ENCODE results near the gene KRTAP1-5.
"Not testable (repeated sequence)": the region's sequence is repeated elsewhere in the genome, so short reads cannot be mapped to it uniquely, and the experiment has no call there.

Gene KRTAP1-5

GRCh38 chr17:41046735-41047465, 19.9 kb upstream of the KRTAP1-5 start, which contains the start of gene KRTAP2-1:
Gene KRTAP2-1, minus strand, starts transcription at chr17:41047316. Its CDS starts 49 bp downstream, at chr17:41047267.
- not testable (repeated sequence) for DNase-seq

- no peak for DNase-seq
Measured at GRCh38 chr17:41042953-41043352, 15.9 kb upstream of the KRTAP1-5 start.

- not testable (repeated sequence) for DNase-seq
Measured at GRCh38 chr17:41040783-41041571, 14.0 kb upstream of the KRTAP1-5 start, which contains the start of gene KRTAP1-1. Gene KRTAP1-1, minus strand, starts transcription at chr17:41041450. Its CDS starts 53 bp downstream, at chr17:41041397.

DNA sequence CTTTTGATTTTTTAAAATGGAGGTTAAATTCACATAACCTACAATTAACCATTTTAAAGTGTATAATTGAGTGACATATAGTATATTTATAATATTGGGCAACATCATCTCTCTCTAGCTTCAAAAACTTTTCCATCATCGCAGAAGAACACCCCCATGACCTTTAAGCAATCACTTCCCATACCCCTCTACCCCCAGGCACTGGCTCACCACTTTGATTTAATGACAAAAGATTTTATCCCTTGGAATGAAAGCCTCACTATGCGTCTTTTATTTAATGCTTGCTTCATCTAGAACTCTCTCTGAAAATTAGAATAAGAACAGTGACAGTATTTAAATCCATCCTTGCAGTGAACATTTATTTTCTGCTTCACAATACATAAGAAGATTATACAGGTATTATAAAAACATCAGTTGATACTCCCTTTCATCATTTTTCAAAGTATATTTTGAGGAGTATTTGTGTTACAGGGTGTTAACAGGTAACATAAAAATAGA, 10.9 kb upstream of the KRTAP1-5 start:
- no peak for DNase-seq

GRCh38 chr17:41034346-41034935, 7.4 kb upstream of the KRTAP1-5 start, which contains the start of gene KRTAP1-3:
Gene KRTAP1-3, minus strand, starts transcription at chr17:41034874. Its CDS starts 53 bp downstream, at chr17:41034821.
- DNase-seq: not testable (repeated sequence)

DNA sequence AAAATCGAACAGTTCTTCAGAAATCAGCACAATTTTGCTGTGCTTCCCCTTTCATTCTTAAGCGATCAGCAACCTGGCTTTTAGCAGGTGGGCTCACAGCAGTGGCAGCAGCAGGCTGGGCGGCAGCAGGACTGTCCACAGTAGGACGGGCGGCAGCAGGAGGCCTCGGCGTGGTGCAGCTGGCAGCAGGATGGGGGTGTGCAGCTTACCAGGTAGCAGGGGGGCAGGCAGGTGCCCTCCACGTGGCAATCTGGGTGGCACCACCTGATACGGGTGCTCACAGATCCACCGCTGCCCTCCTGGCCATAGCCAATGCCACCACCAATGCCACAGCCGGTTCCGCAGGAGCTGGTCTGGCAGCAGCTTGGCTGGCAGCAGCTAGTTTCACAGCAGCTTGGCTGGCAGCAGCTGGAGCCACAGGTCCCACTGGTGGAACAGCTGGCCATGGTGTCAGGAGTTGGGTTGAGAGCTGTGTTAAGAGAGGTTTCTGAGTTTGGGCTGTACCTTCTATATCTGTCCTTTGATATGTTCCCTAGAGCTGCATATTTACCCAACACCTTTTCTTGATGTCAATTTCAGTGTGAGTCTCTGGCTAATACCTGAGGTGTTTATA, 2.7 kb upstream of the KRTAP1-5 start, which contains the start of gene KRTAP1-4:
TSS of gene KRTAP1-4 (minus strand) at position 563 of the 613 bp plus-strand sequence. CDS start at position 446, 117 bp downstream.
- DNase-seq: no peak

GRCh38 chr17:41024697-41025096, 2.3 kb downstream of the KRTAP1-5 start:
- no peak for DNase-seq

DNA sequence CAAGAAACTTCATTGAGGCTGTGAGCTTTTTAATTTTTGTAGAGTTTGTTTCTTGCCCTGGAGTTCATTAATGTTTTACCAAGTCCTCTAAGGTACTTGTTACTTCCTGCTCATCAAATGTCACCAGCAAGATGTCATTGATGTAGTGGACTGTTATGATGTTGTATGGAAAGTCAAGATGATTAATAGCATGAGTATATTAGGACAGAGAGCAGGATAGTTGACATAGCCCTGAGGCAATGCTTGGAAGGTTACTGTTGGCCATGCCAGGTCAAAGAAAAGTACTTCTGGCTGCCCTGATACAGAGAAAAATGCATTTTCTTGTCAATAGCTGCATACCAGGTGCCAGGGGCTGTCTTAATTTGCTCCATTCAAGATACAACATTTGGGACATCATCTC, 6.7 kb downstream of the KRTAP1-5 start:
- no peak for DNase-seq

DNA sequence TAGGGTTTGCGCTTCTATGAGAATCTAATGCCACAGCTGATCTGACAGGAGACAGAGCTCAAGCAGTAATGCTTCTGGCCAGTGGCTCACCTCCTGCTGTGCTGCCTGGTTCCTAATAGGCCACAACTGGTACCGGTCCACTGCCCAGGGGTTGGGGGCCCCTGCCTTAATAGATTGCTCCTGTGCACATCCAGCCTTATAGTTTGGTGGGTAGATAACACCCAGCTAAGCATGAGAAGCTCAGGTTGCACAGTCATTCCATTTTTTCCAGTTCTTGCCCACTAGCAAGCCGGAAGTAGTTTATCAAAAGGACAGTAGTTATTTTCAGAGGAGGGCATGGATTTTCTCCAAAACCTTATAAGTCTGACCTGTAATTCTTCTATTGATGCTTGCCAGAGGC, 7.6 kb downstream of the KRTAP1-5 start:
- DNase-seq: no peak

DNA sequence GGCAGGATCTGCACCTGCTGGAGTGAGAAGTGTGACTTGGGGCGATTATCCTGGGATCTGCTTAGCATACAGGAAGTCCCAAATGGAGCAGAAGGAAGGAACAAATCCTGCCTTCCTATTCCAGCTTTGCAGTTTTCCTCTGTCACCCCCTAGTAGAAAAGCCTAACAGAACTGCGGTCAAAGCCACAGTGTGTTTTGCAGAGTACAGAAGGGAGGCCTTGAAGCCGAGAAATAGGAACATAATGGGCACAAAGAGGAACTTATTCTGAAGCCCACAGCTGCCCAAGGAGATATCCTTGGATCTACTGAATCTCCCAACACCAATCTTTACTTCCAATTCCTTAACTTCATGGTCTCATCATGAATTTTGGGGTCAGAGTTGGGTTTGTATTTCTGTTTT, 8.5 kb downstream of the KRTAP1-5 start:
- DNase-seq: no peak

- no peak for DNase-seq
Measured at GRCh38 chr17:41016578-41017215, 10.3 kb downstream of the KRTAP1-5 start.

GRCh38 chr17:41015454-41015853, 11.6 kb downstream of the KRTAP1-5 start:
- DNase-seq: no peak

DNA sequence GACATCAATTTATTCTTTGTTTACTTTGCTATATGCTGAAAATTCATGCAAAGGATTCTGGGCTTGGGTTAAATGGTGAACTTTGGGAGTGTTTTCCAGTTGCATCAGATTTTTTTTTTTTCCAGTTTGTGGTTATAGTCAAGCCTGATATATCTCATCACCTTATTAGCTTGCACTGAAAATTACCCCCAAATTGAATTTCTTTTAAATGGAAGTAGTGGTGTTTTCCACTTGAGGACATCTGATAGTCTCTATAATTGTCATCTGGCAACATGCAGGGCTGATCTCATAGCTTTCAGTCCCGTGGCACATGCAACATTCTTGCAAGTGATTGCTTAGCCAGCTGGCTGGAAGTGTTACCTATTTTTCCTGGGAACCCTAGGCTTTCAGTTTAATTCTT, 13.4 kb downstream of the KRTAP1-5 start:
- no peak for DNase-seq

GRCh38 chr17:41013181-41013580, 13.8 kb downstream of the KRTAP1-5 start:
- no peak for DNase-seq

DNA sequence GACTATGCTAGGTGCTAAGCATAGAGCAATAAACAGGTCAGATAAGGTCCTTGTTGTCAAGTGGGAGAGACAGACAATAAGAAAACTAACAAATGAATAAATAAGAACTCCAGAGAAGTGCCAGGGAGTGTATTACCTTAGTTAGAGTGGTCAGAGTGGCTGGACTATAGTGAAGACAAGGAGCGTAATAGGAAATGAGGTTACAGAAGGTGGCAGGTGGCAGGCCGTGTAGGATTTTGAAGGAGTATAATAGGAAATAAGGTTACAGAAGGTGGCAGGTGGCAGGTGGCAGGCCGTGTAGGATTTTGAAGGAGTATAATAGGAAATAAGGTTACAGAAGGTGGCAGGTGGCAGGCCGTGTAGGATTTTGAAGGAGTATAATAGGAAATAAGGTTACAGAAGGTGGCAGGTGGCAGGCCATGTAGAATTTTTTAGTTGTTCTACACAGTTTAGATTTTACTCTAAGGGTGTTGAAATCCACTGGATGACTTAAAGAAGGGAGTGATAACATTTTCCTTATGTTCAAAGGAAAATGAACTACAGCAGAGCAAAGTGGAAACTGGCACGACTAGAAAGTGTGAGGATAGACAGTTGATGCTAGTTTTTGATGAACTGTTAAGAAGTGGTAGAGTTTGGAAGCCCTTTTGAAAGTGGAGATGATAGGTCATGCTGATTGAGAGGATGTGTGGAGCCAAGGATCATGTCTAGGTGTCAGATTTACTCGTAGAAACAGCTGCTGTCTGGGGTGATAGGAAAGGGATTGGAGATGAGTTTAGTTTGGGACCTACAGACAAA, 14.5 kb downstream of the KRTAP1-5 start:
- no peak for DNase-seq

GRCh38 chr17:41010441-41010840, 16.6 kb downstream of the KRTAP1-5 start:
- DNase-seq: no peak

GRCh38 chr17:41009936-41010335, 17.1 kb downstream of the KRTAP1-5 start:
- DNase-seq: no peak

DNA sequence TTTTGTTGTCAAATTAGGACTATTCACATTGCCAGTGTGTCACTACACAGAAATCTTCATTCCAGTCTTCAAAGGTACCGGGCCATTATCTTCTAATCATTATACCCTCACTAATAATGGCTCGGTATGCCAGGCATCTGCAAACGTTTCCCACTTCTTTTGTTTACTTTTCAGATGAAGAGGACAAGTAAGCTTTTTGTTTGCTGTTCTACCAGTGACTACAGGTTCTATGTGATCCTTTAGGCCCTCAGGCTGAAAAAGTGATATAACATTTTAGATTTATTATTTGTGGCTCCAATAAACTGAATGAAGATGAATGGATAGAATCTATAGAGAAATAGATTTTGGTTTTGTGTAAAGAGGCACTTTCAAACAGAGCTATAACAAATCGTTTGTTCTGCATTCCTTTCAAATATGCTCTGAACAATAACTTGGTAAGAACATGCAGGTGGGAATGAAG, 17.7 kb downstream of the KRTAP1-5 start:
- no peak for DNase-seq

DNA sequence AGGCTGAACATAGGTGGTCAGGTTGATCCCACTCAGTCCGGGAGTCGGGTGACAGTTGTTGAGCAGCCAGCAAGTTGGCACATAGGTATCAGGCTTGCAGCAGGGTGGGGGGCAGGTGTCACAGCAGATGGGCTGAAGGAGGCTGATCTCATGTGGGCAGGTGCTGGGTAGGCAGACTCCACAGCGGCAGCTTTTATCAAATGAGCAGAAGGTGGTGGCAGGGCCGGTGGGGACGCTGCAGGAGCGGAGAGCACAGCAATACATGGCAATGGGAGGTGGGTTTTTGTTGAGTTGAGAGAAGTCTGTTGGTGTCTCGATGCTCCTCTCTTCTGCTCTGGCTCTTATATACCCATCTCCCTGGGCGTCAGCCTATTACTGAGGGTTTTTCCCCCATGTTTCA, 18.2 kb downstream of the KRTAP1-5 start, which contains the start of gene KRTAP3-1:
TSS of gene KRTAP3-1 (minus strand) at position 318 of the 400 bp plus-strand sequence. CDS start at position 264, 54 bp downstream.
- no peak for DNase-seq

GRCh38 chr17:41004397-41004796, 22.6 kb downstream of the KRTAP1-5 start:
- no peak for DNase-seq

DNA sequence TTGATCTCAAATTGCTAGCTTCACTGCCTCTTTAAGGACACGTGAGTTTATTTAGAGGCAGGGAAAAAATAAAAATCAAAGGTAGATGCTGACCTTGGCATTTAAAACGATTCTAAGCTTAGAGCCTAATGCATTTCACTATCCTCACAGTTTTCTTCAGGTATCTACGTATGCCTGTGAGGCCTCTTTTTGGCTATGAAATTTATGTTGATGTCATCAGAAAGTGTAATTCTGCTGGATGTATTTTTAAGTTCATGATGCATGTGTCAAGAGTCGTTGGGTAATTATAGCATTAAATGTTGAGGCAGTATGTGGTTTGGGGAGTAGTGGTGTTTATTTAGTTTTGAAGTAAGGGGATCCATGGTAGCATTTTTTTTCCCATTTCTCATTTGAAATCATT, 23.1 kb downstream of the KRTAP1-5 start:
- no peak for DNase-seq

Data from cortex of kidney (tissue), 1 donor.